SU-DHL-6 (cell line): ENCODE measurements around the gene ZNF716.
"Not testable (repeated sequence)": the region's sequence is repeated elsewhere in the genome, so short reads cannot be mapped to it uniquely, and the experiment has no call there.

Experiments used
- EZH2phosphoT487 ChIP-seq: fragments of 200-600 bp; sonication (generic), shearing (Covaris generic); conservative IDR thresholded peaks from 2 replicates; pipeline ENCODE4 v1.6.1; 2018; ENCODE audit warnings: mild to moderate bottlenecking, antibody characterized with exemption, low read length, moderate library complexity, mixed read lengths
- TF ChIP-seq, protein P1 (sequence below): fragments of 200-600 bp; sonication (generic); IDR thresholded peaks from one replicate; pipeline ENCODE4 v1.5.1; 2017; ENCODE audit warnings: antibody characterized with exemption, mild to moderate bottlenecking, low read length, moderate library complexity; ENCODE audit not compliant: insufficient read depth, poor library complexity, severe bottlenecking

DNA sequence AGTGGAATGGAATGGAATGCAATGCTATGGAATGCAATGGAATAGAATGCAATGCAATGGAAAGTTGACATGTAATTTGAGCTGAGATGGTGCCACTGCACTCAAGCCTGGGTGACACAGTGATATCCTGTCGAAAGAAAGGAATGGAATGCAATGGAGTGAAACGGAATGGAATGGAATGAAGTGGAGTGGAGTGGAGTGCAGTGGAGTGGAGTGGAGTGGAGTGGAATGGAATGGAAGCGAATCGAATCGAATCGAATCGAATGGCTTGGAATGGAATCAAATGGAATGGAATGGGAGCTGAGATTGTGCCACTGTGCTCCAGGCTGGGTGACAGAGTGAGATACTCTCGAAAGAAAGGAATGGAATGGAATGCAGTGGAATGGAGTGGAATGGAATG, 45.1 kb downstream of the ZNF716 start:
- TF ChIP-seq, protein P1, sequence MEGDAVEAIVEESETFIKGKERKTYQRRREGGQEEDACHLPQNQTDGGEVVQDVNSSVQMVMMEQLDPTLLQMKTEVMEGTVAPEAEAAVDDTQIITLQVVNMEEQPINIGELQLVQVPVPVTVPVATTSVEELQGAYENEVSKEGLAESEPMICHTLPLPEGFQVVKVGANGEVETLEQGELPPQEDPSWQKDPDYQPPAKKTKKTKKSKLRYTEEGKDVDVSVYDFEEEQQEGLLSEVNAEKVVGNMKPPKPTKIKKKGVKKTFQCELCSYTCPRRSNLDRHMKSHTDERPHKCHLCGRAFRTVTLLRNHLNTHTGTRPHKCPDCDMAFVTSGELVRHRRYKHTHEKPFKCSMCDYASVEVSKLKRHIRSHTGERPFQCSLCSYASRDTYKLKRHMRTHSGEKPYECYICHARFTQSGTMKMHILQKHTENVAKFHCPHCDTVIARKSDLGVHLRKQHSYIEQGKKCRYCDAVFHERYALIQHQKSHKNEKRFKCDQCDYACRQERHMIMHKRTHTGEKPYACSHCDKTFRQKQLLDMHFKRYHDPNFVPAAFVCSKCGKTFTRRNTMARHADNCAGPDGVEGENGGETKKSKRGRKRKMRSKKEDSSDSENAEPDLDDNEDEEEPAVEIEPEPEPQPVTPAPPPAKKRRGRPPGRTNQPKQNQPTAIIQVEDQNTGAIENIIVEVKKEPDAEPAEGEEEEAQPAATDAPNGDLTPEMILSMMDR, result not testable (repeated sequence)
- TF ChIP-seq EZH2phosphoT487, result not testable (repeated sequence)
